Neural crest cell (in vitro differentiated cells): ENCODE measurements around the gene WASF3. TPM values are rescaled to one million over a fixed set of nuclear protein-coding genes. Genes with fewer than 3 reads are reported as not detected.
"Not testable (repeated sequence)": the region's sequence is repeated elsewhere in the genome, so short reads cannot be mapped to it uniquely, and the experiment has no call there.

Experiments
- DNase-seq: peaks from one replicate; pipeline ENCODE4 v3.0.0; 2021; ENCODE audit warnings: low read depth, mixed read lengths, low spot score
- H3K27ac Mint-ChIP-seq: one replicate; pipeline ENCODE4 v1.8.0; 2021; ENCODE audit warnings: mild to moderate bottlenecking, mixed read lengths; ENCODE audit not compliant: unreplicated experiment
- H3K27me3 Mint-ChIP-seq: 2 replicates; pipeline ENCODE4 v1.8.0; 2021; ENCODE audit warnings: low read depth, mild to moderate bottlenecking, mixed read lengths
- H3K36me3 Mint-ChIP-seq: 2 replicates; pipeline ENCODE4 v1.8.0; 2021; ENCODE audit warnings: low read depth, mild to moderate bottlenecking, mixed read lengths
- H3K4me1 Mint-ChIP-seq: 2 replicates; pipeline ENCODE4 v1.8.0; 2021; ENCODE audit warnings: mixed read lengths
- H3K4me3 Mint-ChIP-seq: one replicate; pipeline ENCODE4 v1.8.0; 2021; ENCODE audit warnings: mild to moderate bottlenecking, mixed read lengths
- H3K9me3 Mint-ChIP-seq: 2 replicates; pipeline ENCODE4 v1.8.0; 2021; ENCODE audit warnings: mixed read lengths
- total RNA-seq: library from RNA; stranded (reverse); gene quantifications from 2 replicates; pipeline ENCODE4 v1.2.1, GENCODE V29; 2021
- TF ChIP-seq, protein P1 (sequence below): fragments of 200-600 bp; sonication (generic); conservative IDR thresholded peaks from 2 replicates; pipeline ENCODE4 v1.5.0; 2021; ENCODE audit warnings: antibody characterized with exemption, mild to moderate bottlenecking

The WASF3 gene
- total RNA-seq, 1 donor from 2014 or later = 79.7 TPM

DNA sequence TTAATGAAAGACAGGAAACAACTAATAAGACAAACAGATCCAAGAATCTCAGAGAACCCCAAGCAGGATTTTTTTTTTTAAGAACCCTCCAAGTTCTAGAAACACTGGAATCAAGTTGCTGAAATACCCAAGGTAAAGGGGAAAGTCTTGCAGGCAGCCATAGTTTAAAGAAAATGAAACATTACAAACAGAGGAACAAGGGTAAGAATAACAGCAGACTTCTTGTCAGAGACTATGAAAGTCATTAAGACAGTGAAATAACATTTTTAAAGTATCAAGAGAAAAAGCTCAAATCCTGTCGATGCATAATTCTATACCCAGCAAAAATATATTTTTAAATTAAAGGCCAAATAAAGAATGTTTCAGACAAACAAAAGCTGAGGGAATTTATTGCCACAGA, 67.1 kb downstream of the WASF3 start:
- Mint-ChIP-seq H3K9me3 (peaks cover 21% of the 10 kb centered on the region), H3K4me3 (no peak overlapping the region), H3K27ac (no peak overlapping the region), H3K27me3 (no peaks in the 10 kb centered on the region), H3K36me3 (peaks cover 78% of the 10 kb centered on the region), H3K4me1 (peaks cover 5% of the 10 kb centered on the region)
- DNase-seq = no peak
- TF ChIP-seq, protein P1, sequence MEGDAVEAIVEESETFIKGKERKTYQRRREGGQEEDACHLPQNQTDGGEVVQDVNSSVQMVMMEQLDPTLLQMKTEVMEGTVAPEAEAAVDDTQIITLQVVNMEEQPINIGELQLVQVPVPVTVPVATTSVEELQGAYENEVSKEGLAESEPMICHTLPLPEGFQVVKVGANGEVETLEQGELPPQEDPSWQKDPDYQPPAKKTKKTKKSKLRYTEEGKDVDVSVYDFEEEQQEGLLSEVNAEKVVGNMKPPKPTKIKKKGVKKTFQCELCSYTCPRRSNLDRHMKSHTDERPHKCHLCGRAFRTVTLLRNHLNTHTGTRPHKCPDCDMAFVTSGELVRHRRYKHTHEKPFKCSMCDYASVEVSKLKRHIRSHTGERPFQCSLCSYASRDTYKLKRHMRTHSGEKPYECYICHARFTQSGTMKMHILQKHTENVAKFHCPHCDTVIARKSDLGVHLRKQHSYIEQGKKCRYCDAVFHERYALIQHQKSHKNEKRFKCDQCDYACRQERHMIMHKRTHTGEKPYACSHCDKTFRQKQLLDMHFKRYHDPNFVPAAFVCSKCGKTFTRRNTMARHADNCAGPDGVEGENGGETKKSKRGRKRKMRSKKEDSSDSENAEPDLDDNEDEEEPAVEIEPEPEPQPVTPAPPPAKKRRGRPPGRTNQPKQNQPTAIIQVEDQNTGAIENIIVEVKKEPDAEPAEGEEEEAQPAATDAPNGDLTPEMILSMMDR = no peak

DNA sequence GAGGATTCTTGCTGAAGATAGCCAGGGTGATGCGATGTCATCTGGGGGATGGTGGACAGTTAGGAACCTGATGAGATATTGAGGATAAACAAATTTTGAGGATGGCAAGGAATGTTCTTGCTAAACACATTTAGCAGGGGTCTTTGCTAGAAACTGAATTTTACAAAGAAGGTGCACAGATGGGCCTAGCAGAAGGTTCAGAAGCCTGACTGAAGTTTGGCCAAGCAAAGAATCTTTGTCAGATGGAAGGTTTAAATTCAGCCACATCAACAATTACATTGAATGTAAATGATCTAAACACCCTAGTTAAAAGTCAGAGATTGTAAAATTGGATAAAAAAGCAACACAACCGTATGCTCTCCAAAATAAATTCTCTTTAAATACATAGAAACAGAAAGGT, 68.8 kb downstream of the WASF3 start:
- H3K36me3 Mint-ChIP-seq = peaks cover 85% of the 10 kb centered on the region
- no peak overlapping the region for H3K27ac Mint-ChIP-seq
- H3K27me3 Mint-ChIP-seq = no peaks in the 10 kb centered on the region
- H3K4me1 Mint-ChIP-seq = peaks cover 5% of the 10 kb centered on the region
- no peak for DNase-seq
- TF ChIP-seq, protein P1 = no peak
- H3K9me3 Mint-ChIP-seq = peaks cover 21% of the 10 kb centered on the region
- no peak overlapping the region for H3K4me3 Mint-ChIP-seq

DNA sequence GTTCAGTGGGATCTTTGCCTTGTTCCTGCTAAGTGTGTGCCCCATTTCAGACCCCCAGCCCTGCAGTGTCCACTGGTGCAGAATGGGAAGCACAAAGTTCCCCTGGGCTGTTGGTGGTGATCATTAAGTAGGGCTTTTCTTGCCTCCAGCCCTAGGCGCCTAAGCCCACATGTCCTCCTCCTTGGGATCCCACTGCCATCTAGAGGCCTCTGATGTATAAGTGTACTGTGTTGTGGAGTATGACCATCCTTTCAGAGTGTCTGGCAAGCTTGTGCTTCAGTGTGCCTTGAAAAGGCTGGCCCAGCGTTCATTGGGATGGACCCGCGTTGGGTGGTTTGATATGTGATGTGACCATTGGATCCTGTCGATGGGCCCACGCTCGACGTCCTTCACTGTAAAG, 71.2 kb downstream of the WASF3 start:
- Mint-ChIP-seq H3K4me3 (no peak overlapping the region), H3K9me3 (peaks cover 20% of the 10 kb centered on the region), H3K27ac (no peak overlapping the region), H3K4me1 (no peaks in the 10 kb centered on the region), H3K27me3 (no peaks in the 10 kb centered on the region), H3K36me3 (peaks cover 82% of the 10 kb centered on the region)
- DNase-seq = no peak
- TF ChIP-seq, protein P1 = no peak

DNA sequence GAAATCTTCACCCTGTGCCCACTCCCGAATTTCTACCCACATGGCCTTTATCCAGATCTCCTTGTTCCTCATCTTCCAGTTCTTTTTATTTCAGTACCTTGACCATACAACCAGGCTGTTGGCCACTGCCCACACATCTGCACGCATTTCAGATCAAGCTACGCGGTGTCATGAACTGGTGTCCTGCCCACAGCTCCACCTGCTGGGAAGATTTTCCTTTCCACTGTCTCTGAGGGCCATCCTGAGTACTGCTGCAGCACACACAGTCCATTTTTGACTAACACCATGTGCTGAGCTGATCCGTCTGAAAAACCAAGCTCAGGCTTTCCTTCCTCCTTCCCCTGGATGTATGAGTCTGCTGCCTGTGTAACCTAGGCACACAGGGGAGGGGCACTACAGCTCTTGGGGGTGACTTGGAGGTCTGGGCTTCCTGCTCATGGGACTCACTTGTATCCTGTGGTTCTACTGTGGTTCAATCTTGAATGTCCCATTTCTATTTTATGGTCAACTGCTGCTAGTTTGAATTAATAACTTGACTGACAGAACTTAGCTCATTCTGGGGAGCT, 71.9 kb downstream of the WASF3 start:
- H3K4me3 Mint-ChIP-seq = no peak overlapping the region
- H3K27me3 Mint-ChIP-seq = no peaks in the 10 kb centered on the region
- no peaks in the 10 kb centered on the region for H3K4me1 Mint-ChIP-seq
- peaks cover 18% of the 10 kb centered on the region for H3K9me3 Mint-ChIP-seq
- no peak overlapping the region for H3K27ac Mint-ChIP-seq
- TF ChIP-seq, protein P1 = no peak
- H3K36me3 Mint-ChIP-seq = peaks cover 82% of the 10 kb centered on the region
- DNase-seq = no peak

DNA sequence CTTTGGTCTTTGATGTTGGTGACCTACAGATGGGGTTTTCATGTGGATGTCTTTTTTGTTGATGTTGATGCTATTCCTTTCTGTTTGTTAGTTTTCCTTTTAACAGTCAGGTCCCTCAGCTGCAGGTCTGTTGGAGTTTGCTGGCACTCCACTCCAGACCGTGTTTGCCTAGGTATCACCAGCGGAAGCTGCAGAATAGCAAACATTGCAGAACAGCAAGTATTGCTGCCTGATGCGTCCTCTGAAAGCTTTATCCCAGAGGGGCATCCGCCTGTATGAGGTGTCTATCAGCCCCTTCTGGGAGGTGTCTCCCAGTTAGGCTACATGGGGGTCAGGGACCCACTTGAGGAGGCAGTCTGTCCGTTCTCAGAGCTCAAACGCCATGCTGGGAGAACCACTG, 78.2 kb downstream of the WASF3 start:
- H3K4me1 Mint-ChIP-seq = not testable (repeated sequence)

DNA sequence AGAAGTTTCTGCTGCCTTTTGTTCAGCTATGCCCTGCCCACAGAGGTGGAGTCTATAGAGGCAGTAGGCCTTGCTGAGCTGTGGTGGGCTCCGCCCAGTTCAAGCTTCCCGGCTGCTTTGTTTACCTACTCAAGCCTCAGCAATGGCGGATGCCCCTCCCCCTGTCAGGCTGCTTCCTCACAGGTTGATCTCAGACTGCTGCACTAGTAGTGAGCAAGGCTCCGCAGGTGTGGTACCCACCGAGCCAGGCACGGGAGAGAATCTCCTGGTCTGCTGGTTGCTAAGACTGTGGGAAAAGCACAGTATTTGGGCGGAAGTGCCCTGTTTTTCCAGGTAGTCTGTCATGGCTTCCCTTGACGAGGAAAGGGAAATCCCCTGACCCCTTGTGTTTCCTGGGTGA, 78.6 kb downstream of the WASF3 start:
- Mint-ChIP-seq H3K9me3 (peaks cover 11% of the 10 kb centered on the region), H3K36me3 (peaks cover 67% of the 10 kb centered on the region)
- not testable (repeated sequence) for H3K4me1 Mint-ChIP-seq, H3K4me3 Mint-ChIP-seq, DNase-seq, H3K27me3 Mint-ChIP-seq, H3K27ac Mint-ChIP-seq

More for the DNA sequence above, 78.2 kb downstream of the WASF3 start:
- H3K27me3 Mint-ChIP-seq, H3K4me3 Mint-ChIP-seq, DNase-seq, H3K27ac Mint-ChIP-seq: not testable (repeated sequence)
- Mint-ChIP-seq H3K36me3 (peaks cover 71% of the 10 kb centered on the region), H3K9me3 (peaks cover 11% of the 10 kb centered on the region)
